HG02588 (cell line): ENCODE measurements around the gene DISC1.

Source experiments
- ATAC-seq: cut with Tn5 transposase; IDR thresholded peaks from one replicate; pipeline ENCODE4 v1.9.1; 2021; ENCODE audit warnings: mild to moderate bottlenecking, moderate library complexity; ENCODE audit not compliant: unreplicated experiment

Gene DISC1

GRCh38 chr1:231842441-231842840, 215.9 kb downstream of the DISC1 start:
- ATAC-seq, result no peak

- ATAC-seq, result no peak
Measured at GRCh38 chr1:231844986-231845502, 218.5 kb downstream of the DISC1 start.

- ATAC-seq, result no peak
Measured at GRCh38 chr1:231847612-231848397, 221.2 kb downstream of the DISC1 start.

GRCh38 chr1:231849981-231850380, 223.4 kb downstream of the DISC1 start:
- no peak for ATAC-seq

GRCh38 chr1:231850786-231851185, 224.2 kb downstream of the DISC1 start:
- ATAC-seq, result no peak

GRCh38 chr1:231853588-231854207, 227.1 kb downstream of the DISC1 start:
- ATAC-seq, result no peak

- no peak for ATAC-seq
Measured at GRCh38 chr1:231855361-231855760, 228.8 kb downstream of the DISC1 start.

GRCh38 chr1:231855926-231856325, 229.3 kb downstream of the DISC1 start:
- ATAC-seq, result no peak

GRCh38 chr1:231856426-231856825, 229.8 kb downstream of the DISC1 start:
- no peak for ATAC-seq

GRCh38 chr1:231856894-231857293, 230.3 kb downstream of the DISC1 start:
- ATAC-seq, result no peak

GRCh38 chr1:231857609-231858135, 231.1 kb downstream of the DISC1 start:
- no peak for ATAC-seq

GRCh38 chr1:231860221-231861088, 233.9 kb downstream of the DISC1 start:
- no peak for ATAC-seq

GRCh38 chr1:231861541-231862481, 235.2 kb downstream of the DISC1 start:
- ATAC-seq, result no peak

- no peak for ATAC-seq
Measured at GRCh38 chr1:231862611-231863010, 236.0 kb downstream of the DISC1 start.

GRCh38 chr1:231865331-231865730, 238.7 kb downstream of the DISC1 start:
- no peak for ATAC-seq

- no peak for ATAC-seq
Measured at GRCh38 chr1:231866392-231867331, 240.1 kb downstream of the DISC1 start.

- no peak for ATAC-seq
Measured at GRCh38 chr1:231867607-231868006, 241.0 kb downstream of the DISC1 start.

GRCh38 chr1:231869364-231869763, 242.8 kb downstream of the DISC1 start:
- ATAC-seq, result no peak

- no peak for ATAC-seq
Measured at GRCh38 chr1:231871471-231871870, 244.9 kb downstream of the DISC1 start.
